GM21390 (cell line): ENCODE measurements around the gene UBE2Q2.
A peak's percentile ranks its signal among the peaks of the same experiment; 100 is the strongest.
"Not testable (repeated sequence)": the region's sequence is repeated elsewhere in the genome, so short reads cannot be mapped to it uniquely, and the experiment has no call there.

Experiments
- ATAC-seq: cut with Tn5 transposase; IDR thresholded peaks from one replicate; pipeline ENCODE4 v1.9.1; 2021; ENCODE audit not compliant: unreplicated experiment

UBE2Q2 gene

GRCh38 chr15:75842722-75843677 is at the start of gene UBE2Q2:
Gene UBE2Q2 (plus strand): TSS chr15:75843447. CDS start chr15:75843667, 220 bp downstream.
- ATAC-seq, result peak; percentile 51

GRCh38 chr15:75796321-75796720 is 46.9 kb upstream of the UBE2Q2 start:
- no peak for ATAC-seq

GRCh38 chr15:75797146-75797545 is 46.1 kb upstream of the UBE2Q2 start:
- ATAC-seq, result not testable (repeated sequence)

- no peak for ATAC-seq
Observed at GRCh38 chr15:75799190-75799589, 44.1 kb upstream of the UBE2Q2 start.

GRCh38 chr15:75800409-75800808 is 42.8 kb upstream of the UBE2Q2 start:
- not testable (repeated sequence) for ATAC-seq

- peak; percentile 64 for ATAC-seq
Observed at GRCh38 chr15:75801859-75802593, 41.2 kb upstream of the UBE2Q2 start.

- ATAC-seq, result not testable (repeated sequence)
Observed at GRCh38 chr15:75807486-75807885, 35.8 kb upstream of the UBE2Q2 start.

GRCh38 chr15:75808009-75808408 is 35.2 kb upstream of the UBE2Q2 start:
- not testable (repeated sequence) for ATAC-seq

- no peak for ATAC-seq
Observed at GRCh38 chr15:75808563-75808962, 34.7 kb upstream of the UBE2Q2 start.

GRCh38 chr15:75809986-75810750 is 33.1 kb upstream of the UBE2Q2 start:
- no peak for ATAC-seq

- ATAC-seq, result no peak
Observed at GRCh38 chr15:75810874-75811498, 32.3 kb upstream of the UBE2Q2 start.

GRCh38 chr15:75811626-75812025 is 31.6 kb upstream of the UBE2Q2 start:
- no peak for ATAC-seq

GRCh38 chr15:75814794-75815193 is 28.5 kb upstream of the UBE2Q2 start:
- no peak for ATAC-seq

- ATAC-seq, result no peak
Observed at GRCh38 chr15:75815811-75816719, 27.2 kb upstream of the UBE2Q2 start.

- no peak for ATAC-seq
Observed at GRCh38 chr15:75817138-75817935, 25.9 kb upstream of the UBE2Q2 start.

GRCh38 chr15:75820206-75820605 is 23.0 kb upstream of the UBE2Q2 start:
- no peak for ATAC-seq

- no peak for ATAC-seq
Observed at GRCh38 chr15:75821786-75822345, 21.4 kb upstream of the UBE2Q2 start.

GRCh38 chr15:75822685-75823278 is 20.5 kb upstream of the UBE2Q2 start:
- no peak for ATAC-seq
